Erythroblast (primary cell): ENCODE measurements around the gene EYA3.

ENCODE experiments used
- DNase-seq, 2 experiments: peaks; one replicate each; lab custom pipeline; 2025; lab: John Stamatoyannopoulos, UW
- GATA1 ChIP-seq: IDR thresholded peaks from 2 replicates; pipeline ENCODE4 v1.6.1; 2011; ENCODE audit warnings: low read depth, mild to moderate bottlenecking, control low read depth, low read length, moderate library complexity
- POLR2A ChIP-seq: IDR thresholded peaks from 2 replicates; pipeline ENCODE4 v1.6.1; 2011; ENCODE audit warnings: mild to moderate bottlenecking, low read length

The EYA3 gene

DNA sequence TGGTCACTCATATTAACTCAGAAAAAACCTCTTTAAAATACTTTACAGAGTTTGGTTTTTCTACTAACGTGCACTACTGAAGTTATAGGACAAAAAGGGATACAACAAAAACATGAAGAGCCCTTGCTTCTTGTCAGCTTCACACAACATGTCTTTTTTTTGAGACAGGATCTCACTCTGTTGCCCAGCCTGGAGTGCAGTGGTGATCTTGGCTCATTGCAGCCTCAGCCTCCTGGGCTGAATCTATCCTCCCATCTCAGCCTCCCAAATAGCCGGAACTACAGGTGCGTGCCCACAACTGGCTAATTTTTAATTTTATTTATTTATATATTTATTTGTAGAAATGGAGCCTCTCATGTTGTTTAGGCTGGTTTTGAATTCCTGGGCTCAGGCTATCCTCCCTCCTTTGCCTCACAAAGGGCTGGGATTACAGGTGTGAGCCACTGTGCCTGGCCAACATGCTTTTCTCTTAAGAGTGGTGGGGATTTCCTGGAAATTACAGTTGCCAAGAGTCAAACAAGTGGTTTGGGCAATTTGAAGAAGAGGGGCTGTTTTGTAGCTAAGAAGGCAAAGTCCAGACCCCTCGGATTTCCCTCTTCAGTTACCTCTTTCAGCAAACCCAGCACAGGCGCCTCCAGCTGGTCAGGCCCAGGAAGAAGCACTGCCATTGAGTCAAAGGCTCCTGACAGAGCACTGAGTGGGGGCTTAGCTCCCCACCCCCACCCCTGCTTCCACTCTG, 160.0 kb downstream of the EYA3 start:
- no peak for DNase-seq
- TF ChIP-seq POLR2A, result no peak

- TF ChIP-seq POLR2A (no peak), GATA1 (no peak)
- no peak for DNase-seq
These were observed 166.1 kb downstream of the EYA3 start for GRCh38 chr1:27922272-27922671.
